HCT116 (cell line): ENCODE measurements around the gene MRPL1. TPM values are rescaled to one million over a fixed set of nuclear protein-coding genes. Genes with fewer than 3 reads are reported as not detected.

Experiments
- ATAC-seq: fragments of 200-7000 bp; cut with Tn5 transposase; 2 replicates; pipeline ENCODE4 v1.9.1; 2020; ENCODE audit warnings: mild to moderate bottlenecking, moderate library complexity
- BruUV-seq: library from RNA; stranded (reverse); fragments of 400-500 nt; replicated peaks from 2 replicates; lab custom pipeline; 2021; lab: Mats Ljungman, UMichigan
- CTCF ChIA-PET: fragments of 300-600 bp; sonication (Branson Sonifier 250); formaldehyde crosslinking; loops from one replicate; lab custom pipeline; 2021; ENCODE audit warnings: antibody characterized with exemption; lab: Charles Lee
- POLR2A ChIA-PET: fragments of 300-600, 350-600 bp; sonication (Branson Sonifier 250); formaldehyde crosslinking; loops from one replicate; lab custom pipeline; 2021; ENCODE audit warnings: antibody characterized with exemption; lab: Charles Lee
- RAD21 ChIA-PET, 2 experiments: fragments of 300-600 bp; sonication (Branson Sonifier 250); formaldehyde crosslinking; loops; one replicate each; lab custom pipeline; 2023; ENCODE audit warnings: low total read pairs in 2 of 2; ENCODE audit not compliant: uncharacterized antibody in 2 of 2, unreplicated experiment in 2 of 2, low non-redundant PET in 1 of 2; lab: Charles Lee
- DNase-seq: peaks from one replicate; pipeline ENCODE4 v3.0.0-alpha.2; 2010; ENCODE audit warnings: low read depth, low spot score
- H2AFZ ChIP-seq: fragments of 200-600 bp; shearing (Covaris generic), sonication (generic); 2 replicates; pipeline ENCODE4 v1.6.1; 2017; ENCODE audit warnings: low read depth, mixed run types, mixed read lengths, antibody characterized with exemption, low read length; ENCODE audit not compliant: poor library complexity, severe bottlenecking
- H3K27ac ChIP-seq: 2 replicates; pipeline ENCODE4 v1.5.1; 2012; ENCODE audit warnings: low read depth, low read length
- H3K27me3 ChIP-seq: fragments of 200-600 bp; sonication (generic); 2 replicates; pipeline ENCODE4 v1.6.1; 2016; ENCODE audit warnings: mixed run types, low read length, mixed read lengths; ENCODE audit not compliant: insufficient read depth
- H3K36me3 ChIP-seq, 2 experiments: fragments of 200-500 bp in 1 of 2; fragments of 200-600 bp in 1 of 2; sonication (Bioruptor generic) in 1 of 2; sonication (generic) in 1 of 2; 2 replicates each; pipeline versions ENCODE4 v1.5.1 to v1.6.1; 2014 to 2016; ENCODE audit warnings: low read length in 2 of 2, inconsistent platforms in 1 of 2, mixed read lengths in 1 of 2, mixed run types in 1 of 2; ENCODE audit not compliant: insufficient read depth in 2 of 2, control insufficient read depth in 1 of 2
- H3K4me1 ChIP-seq, 2 experiments: fragments of 200-600 bp in 1 of 2; sonication (generic) in 1 of 2; 2 replicates each; pipeline versions ENCODE4 v1.5.1 to v1.6.1; 2012 to 2017; ENCODE audit warnings: low read length in 2 of 2, inconsistent platforms in 1 of 2, mild to moderate bottlenecking in 1 of 2, mixed read lengths in 1 of 2, mixed run types in 1 of 2, moderate library complexity in 1 of 2; ENCODE audit not compliant: insufficient read depth in 2 of 2, control insufficient read depth in 1 of 2
- H3K4me2 ChIP-seq: fragments of 200-600 bp; sonication (generic); 2 replicates; pipeline ENCODE4 v1.6.1; 2017; ENCODE audit warnings: mixed run types, low read length, mixed read lengths
- H3K4me3 ChIP-seq, 2 experiments: fragments of 200-600 bp in 1 of 2; sonication (generic) in 1 of 2; replicated peaks in 1 of 2; 2 replicates each; pipeline ENCODE4 v1.5.1; 2011 to 2016; ENCODE audit warnings: low read length in 2 of 2, control low read depth in 1 of 2, low read depth in 1 of 2, mild to moderate bottlenecking in 1 of 2, mixed read lengths in 1 of 2, mixed run types in 1 of 2
- H3K79me2 ChIP-seq: fragments of 200-600 bp; sonication (generic); 2 replicates; pipeline ENCODE4 v1.6.1; 2017; ENCODE audit warnings: mild to moderate bottlenecking, mixed run types, low read length, moderate library complexity, mixed read lengths; ENCODE audit not compliant: insufficient read depth
- H3K9ac ChIP-seq: fragments of 200-600 bp; sonication (generic); 2 replicates; pipeline ENCODE4 v1.6.1; 2016; ENCODE audit warnings: low read length, mixed read lengths
- H3K9me2 ChIP-seq: fragments of 200-600 bp; sonication (generic), shearing (Covaris generic); 2 replicates; pipeline ENCODE4 v1.6.1; 2017; ENCODE audit warnings: mixed run types, mild to moderate bottlenecking, moderate library complexity; ENCODE audit not compliant: insufficient read depth
- H3K9me3 ChIP-seq, 2 experiments: fragments of 200-500 bp in 1 of 2; fragments of 200-600 bp in 1 of 2; sonication (Bioruptor generic) in 1 of 2; sonication (generic) in 1 of 2; 2 replicates each; pipeline ENCODE4 v1.6.1; 2014 to 2017; ENCODE audit warnings: low read length in 2 of 2, mixed read lengths in 2 of 2, inconsistent platforms in 1 of 2, low read depth in 1 of 2, mild to moderate bottlenecking in 1 of 2, mixed run types in 1 of 2, moderate library complexity in 1 of 2; ENCODE audit not compliant: control insufficient read depth in 1 of 2, insufficient read depth in 1 of 2
- H4K20me1 ChIP-seq: fragments of 200-600 bp; sonication (generic), shearing (Covaris generic); 2 replicates; pipeline ENCODE4 v1.6.1; 2017; ENCODE audit warnings: mixed run types, mild to moderate bottlenecking, moderate library complexity; ENCODE audit not compliant: insufficient read depth
- ELF1 ChIP-seq: IDR thresholded peaks from 2 replicates; pipeline ENCODE4 v1.6.1; 2012; ENCODE audit warnings: low read depth, borderline replicate concordance
- FOSL1 ChIP-seq: IDR thresholded peaks from 2 replicates; pipeline ENCODE4 v1.6.1; 2012; ENCODE audit warnings: low read depth
- TCF7L2 ChIP-seq: IDR thresholded peaks from 2 replicates; pipeline ENCODE4 v1.7.0; 2011; ENCODE audit warnings: borderline replicate concordance, inconsistent platforms; ENCODE audit not compliant: insufficient read depth, insufficient read length; ENCODE audit errors: extremely low read depth
- ZFX ChIP-seq: fragments of 450-650 bp; IDR thresholded peaks from 2 replicates; pipeline ENCODE4 v1.6.1; 2017
- intact Hi-C: fragments of 100-400 bp; cut with micrococcal nuclease; formaldehyde crosslinking; loops from 2 replicates; pipeline ENCODE4 v1.10.0; 2022
- total RNA-seq: library from RNA; stranded (reverse); gene quantifications from one replicate; pipeline ENCODE4 v1.2.1, GENCODE V29; 2021; ENCODE audit not compliant: unreplicated experiment
- TF ChIP-seq, protein P1 (sequence below): IDR thresholded peaks from 2 replicates; pipeline ENCODE4 v1.6.1; 2012; ENCODE audit warnings: low read depth

Gene MRPL1
- total RNA-seq, 1 experiment from 2014 or later: 54.9 TPM

DNA sequence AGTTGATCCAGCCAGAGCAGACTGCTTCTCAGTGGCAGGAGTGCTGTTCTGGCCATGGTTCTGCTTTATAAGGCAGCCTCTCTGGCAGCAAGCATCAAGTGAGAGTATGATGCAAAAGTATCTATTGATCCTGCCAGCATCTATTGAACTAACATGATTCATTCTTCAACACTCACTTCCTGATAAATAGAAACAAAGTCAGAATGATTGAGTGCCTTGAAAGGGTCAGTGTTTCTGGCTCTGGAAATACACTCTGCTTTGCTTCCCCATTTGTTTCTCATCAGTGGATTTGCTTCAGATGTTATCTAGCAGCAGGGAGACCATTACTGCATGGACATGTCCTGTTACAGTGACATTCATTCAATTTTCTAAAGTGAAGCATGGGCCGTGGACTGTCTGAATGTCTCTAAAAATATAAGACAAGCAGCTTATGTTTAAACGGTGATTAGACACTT lies 128.3 kb downstream of the MRPL1 start:
- no peak for ATAC-seq
- intact Hi-C loops: no loop called here
- Histone ChIP-seq H3K9me3 (no peaks in the 10 kb centered on the region), H3K27ac (no peak overlapping the region), H2AFZ (no peak overlapping the region), H3K36me3 (no peaks in the 10 kb centered on the region), H3K27me3 (no peaks in the 10 kb centered on the region)
- no TSS peak for BruUV-seq
- TF ChIP-seq FOSL1 (no peak), ELF1 (no peak), TCF7L2 (no peak)
- TF ChIP-seq, protein P1, sequence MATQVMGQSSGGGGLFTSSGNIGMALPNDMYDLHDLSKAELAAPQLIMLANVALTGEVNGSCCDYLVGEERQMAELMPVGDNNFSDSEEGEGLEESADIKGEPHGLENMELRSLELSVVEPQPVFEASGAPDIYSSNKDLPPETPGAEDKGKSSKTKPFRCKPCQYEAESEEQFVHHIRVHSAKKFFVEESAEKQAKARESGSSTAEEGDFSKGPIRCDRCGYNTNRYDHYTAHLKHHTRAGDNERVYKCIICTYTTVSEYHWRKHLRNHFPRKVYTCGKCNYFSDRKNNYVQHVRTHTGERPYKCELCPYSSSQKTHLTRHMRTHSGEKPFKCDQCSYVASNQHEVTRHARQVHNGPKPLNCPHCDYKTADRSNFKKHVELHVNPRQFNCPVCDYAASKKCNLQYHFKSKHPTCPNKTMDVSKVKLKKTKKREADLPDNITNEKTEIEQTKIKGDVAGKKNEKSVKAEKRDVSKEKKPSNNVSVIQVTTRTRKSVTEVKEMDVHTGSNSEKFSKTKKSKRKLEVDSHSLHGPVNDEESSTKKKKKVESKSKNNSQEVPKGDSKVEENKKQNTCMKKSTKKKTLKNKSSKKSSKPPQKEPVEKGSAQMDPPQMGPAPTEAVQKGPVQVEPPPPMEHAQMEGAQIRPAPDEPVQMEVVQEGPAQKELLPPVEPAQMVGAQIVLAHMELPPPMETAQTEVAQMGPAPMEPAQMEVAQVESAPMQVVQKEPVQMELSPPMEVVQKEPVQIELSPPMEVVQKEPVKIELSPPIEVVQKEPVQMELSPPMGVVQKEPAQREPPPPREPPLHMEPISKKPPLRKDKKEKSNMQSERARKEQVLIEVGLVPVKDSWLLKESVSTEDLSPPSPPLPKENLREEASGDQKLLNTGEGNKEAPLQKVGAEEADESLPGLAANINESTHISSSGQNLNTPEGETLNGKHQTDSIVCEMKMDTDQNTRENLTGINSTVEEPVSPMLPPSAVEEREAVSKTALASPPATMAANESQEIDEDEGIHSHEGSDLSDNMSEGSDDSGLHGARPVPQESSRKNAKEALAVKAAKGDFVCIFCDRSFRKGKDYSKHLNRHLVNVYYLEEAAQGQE: no peak
- TF ChIP-seq, all 23 proteins: peak for 0
- Histone ChIP-seq H4K20me1 (no peaks in the 10 kb centered on the region), H3K9me2 (no peaks in the 10 kb centered on the region), H3K9ac (no peak overlapping the region), H3K79me2 (no peaks in the 10 kb centered on the region), H3K4me2 (no peak overlapping the region), H3K4me1 (peaks cover 0 to 9% of the 10 kb centered on the region in 2 experiments; a peak in 1 of 4 replicates), H3K4me3 (no peak overlapping the region)
- RAD21 ChIA-PET: no interaction called here
- no peak for DNase-seq
- POLR2A ChIA-PET: no interaction called here
- CTCF ChIA-PET: no interaction called here

DNA sequence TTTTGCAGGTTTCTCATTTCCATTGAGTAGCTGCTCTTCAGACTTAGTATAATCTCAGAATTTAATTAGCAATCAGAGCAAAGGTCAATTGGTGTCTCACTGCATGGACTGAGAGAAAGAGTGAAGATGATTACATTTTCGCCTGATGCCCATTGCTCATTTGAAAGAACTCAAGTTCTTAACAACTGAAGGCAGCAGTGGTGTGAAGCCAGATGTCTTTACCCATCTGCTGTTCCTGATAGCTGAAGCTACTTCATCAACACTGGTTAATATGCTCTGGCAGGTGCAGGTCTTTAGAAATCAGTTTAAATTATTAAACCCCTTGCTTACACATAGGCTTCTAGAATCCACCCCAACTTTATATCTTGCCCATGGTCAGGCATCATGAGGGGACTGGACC lies 130.0 kb downstream of the MRPL1 start:
- no peaks in the 10 kb centered on the region for H3K27me3 ChIP-seq
- no peak overlapping the region for H3K4me2 ChIP-seq
- H3K9ac ChIP-seq: no peak overlapping the region
- no peaks in the 10 kb centered on the region for H3K9me2 ChIP-seq
- RAD21 ChIA-PET: no interaction called here
- no TSS peak for BruUV-seq
- H3K4me1 ChIP-seq: peaks cover 0 to 9% of the 10 kb centered on the region in 2 experiments; a peak in 1 of 4 replicates
- no peaks in the 10 kb centered on the region for H3K36me3 ChIP-seq
- CTCF ChIA-PET: no interaction called here
- no peaks in the 10 kb centered on the region for H3K79me2 ChIP-seq
- H3K27ac ChIP-seq: no peak overlapping the region
- TF ChIP-seq ZFX: no peak
- H3K4me3 ChIP-seq: no peak overlapping the region
- POLR2A ChIA-PET: no interaction called here
- H2AFZ ChIP-seq: no peak overlapping the region
- intact Hi-C loops: no loop called here
- ATAC-seq (no peak), DNase-seq (no peak)
- no peaks in the 10 kb centered on the region for H4K20me1 ChIP-seq
- no peaks in the 10 kb centered on the region for H3K9me3 ChIP-seq
